Sigmoid colon (tissue), 7 donors: ENCODE data around the gene ZDHHC4. TPM values are rescaled to one million over a fixed set of nuclear protein-coding genes. Genes with fewer than 3 reads are reported as not detected.

Experiments
- DNase-seq: peaks from one replicate; pipeline ENCODE4 v3.0.0-alpha.2; 2019
- H3K27ac ChIP-seq, 4 donors: fragments of 200-600 bp; sonication (generic); one replicate each; pipeline ENCODE4 v1.5.1; 2016 to 2019; ENCODE audit warnings: mild to moderate bottlenecking in 1 of 4
- H3K27me3 ChIP-seq, 3 donors: fragments of 200-600 bp; sonication (generic); one replicate each; pipeline ENCODE4 v1.5.1; 2019; ENCODE audit warnings: mild to moderate bottlenecking in 1 of 3
- H3K36me3 ChIP-seq, 4 donors: fragments of 200-600 bp; sonication (generic); one replicate each; pipeline ENCODE4 v1.5.1; 2016 to 2019
- H3K4me1 ChIP-seq, 4 donors: fragments of 200-600 bp; sonication (generic); one replicate each; pipeline ENCODE4 v1.5.1; 2017 to 2019
- H3K4me3 ChIP-seq, 4 donors: fragments of 200-600 bp; sonication (generic); one replicate each; pipeline ENCODE4 v1.5.1; 2017 to 2019; ENCODE audit warnings: mild to moderate bottlenecking in 2 of 4, moderate library complexity in 1 of 4
- H3K9me3 ChIP-seq, 4 donors: fragments of 200-600 bp in 3 of 4; sonication (generic) in 3 of 4; one replicate each; pipeline versions ENCODE4 v1.5.1 to v1.6.1; 2013 to 2019
- CTCF ChIP-seq, 4 experiments: fragments of 450-650 bp in 3 of 4; fragments of 200-600 bp in 1 of 4; IDR thresholded peaks; one replicate each; pipeline ENCODE4 v1.5.1; 2016 to 2019; ENCODE audit warnings: antibody characterized with exemption in 4 of 4, mild to moderate bottlenecking in 3 of 4, moderate library complexity in 2 of 4
- EP300 ChIP-seq, 4 donors: sonication (generic); formaldehyde crosslinking; IDR thresholded peaks; one replicate each; pipeline ENCODE4 v1.6.1; 2017; ENCODE audit warnings: antibody characterized with exemption in 4 of 4
- POLR2A ChIP-seq, 2 donors: fragments of 450-650 bp; IDR thresholded peaks; one replicate each; pipeline ENCODE4 v1.6.1; 2016; ENCODE audit warnings: antibody characterized with exemption in 2 of 2, mild to moderate bottlenecking in 2 of 2, moderate library complexity in 2 of 2
- POLR2AphosphoS5 ChIP-seq, 4 donors: sonication (generic); formaldehyde crosslinking; IDR thresholded peaks; one replicate each; pipeline ENCODE4 v1.6.1; 2017; ENCODE audit warnings: antibody characterized with exemption in 4 of 4
- WGBS, 2 donors: extraction: QIAGEN DNeasy Blood & Tissue Kit; methylation state at CpG; one replicate each; pipeline ENCODE4 v1.1.7; 2013; 5-methylcytosine and 5-hydroxymethylcytosine counted together
- intact Hi-C: fragments of 100-400 bp; cut with DNase I; formaldehyde crosslinking; loops from one replicate; pipeline ENCODE4 v1.15.1; 2023
- polyA plus RNA-seq, 3 donors: library from polyadenylated mRNA; stranded (reverse); fragments of 200-250 nt; gene quantifications; one replicate each; pipeline ENCODE4 v1.2.3, GENCODE V29; 2013
- total RNA-seq, 4 donors: library from RNA; depleted of rRNA; stranded (reverse); fragments of >200 nt; gene quantifications; one replicate each; pipeline ENCODE4 v1.1.0, GENCODE V29; 2016
- donor health status: healthy with polysubstance abuse.
- donor health status: Bipolar disorder and iron deficiency.
- donor health status: healthy.

ZDHHC4 gene
- total and polyA plus RNA-seq, 7 donors, result 32.4 to 73.6 (median 51.0) TPM

GRCh38 chr7:6531492-6532279 lies 45.6 kb upstream of the ZDHHC4 start:
- H3K4me3 ChIP-seq, result no peak overlapping the region

GRCh38 chr7:6532516-6532915 lies 44.7 kb upstream of the ZDHHC4 start:
- TF ChIP-seq POLR2A (IDR thresholded peaks at IDR 0.05), result no peak
- no peak for TF ChIP-seq EP300 (IDR thresholded peaks at IDR 0.05)
- 50 to 69% methylated on average over 7 of the region's 7 CpGs for WGBS, 2 donors
- Histone ChIP-seq H3K36me3 (no peaks in the 10 kb centered on the region), H3K27me3 (peaks cover 22 to 80% (median 40%) of the 10 kb centered on the region in 3 donors), H3K27ac (no peak overlapping the region), H3K9me3 (no peaks in the 10 kb centered on the region), H3K4me1 (peaks cover 0 to 19% (median 15%) of the 10 kb centered on the region in 4 donors), H3K4me3 (no peak overlapping the region)
- intact Hi-C loops, result no loop called here
- DNase-seq, result no peak

More at GRCh38 chr7:6531492-6532279, 45.6 kb upstream of the ZDHHC4 start:
- peaks cover 20 to 80% (median 42%) of the 10 kb centered on the region in 3 donors for H3K27me3 ChIP-seq
- no peak for DNase-seq
- H3K36me3 ChIP-seq, result no peaks in the 10 kb centered on the region
- no peaks in the 10 kb centered on the region for H3K9me3 ChIP-seq
- no peak overlapping the region for H3K27ac ChIP-seq
- no peak for TF ChIP-seq CTCF (IDR thresholded peaks at IDR 0.05)
- no peak for TF ChIP-seq POLR2AphosphoS5 (IDR thresholded peaks at IDR 0.05)
- no peak for TF ChIP-seq EP300 (IDR thresholded peaks at IDR 0.05)
- no peak for TF ChIP-seq POLR2A (IDR thresholded peaks at IDR 0.05)
- peaks cover 0 to 19% (median 15%) of the 10 kb centered on the region in 4 donors for H3K4me1 ChIP-seq
- intact Hi-C loops, result no loop called here
- 28 to 42% methylated on average over 19 of the region's 19 CpGs for WGBS, 2 donors

GRCh38 chr7:6533893-6534495 lies 43.3 kb upstream of the ZDHHC4 start:
- TF ChIP-seq CTCF (IDR thresholded peaks at IDR 0.05), result no peak
- TF ChIP-seq POLR2AphosphoS5 (IDR thresholded peaks at IDR 0.05), result no peak
- no peak for TF ChIP-seq EP300 (IDR thresholded peaks at IDR 0.05)
- TF ChIP-seq POLR2A (IDR thresholded peaks at IDR 0.05), result no peak
- DNase-seq, result no peak
- Histone ChIP-seq H3K27ac (no peak overlapping the region), H3K4me1 (peaks cover 0 to 19% (median 15%) of the 10 kb centered on the region in 4 donors), H3K9me3 (no peaks in the 10 kb centered on the region), H3K27me3 (peaks cover 22 to 80% (median 46%) of the 10 kb centered on the region in 3 donors), H3K36me3 (no peaks in the 10 kb centered on the region), H3K4me3 (no peak overlapping the region)
- intact Hi-C loops, result no loop called here
- 27 to 51% methylated on average over 12 of the region's 12 CpGs for WGBS, 2 donors

GRCh38 chr7:6536262-6537260 lies 40.7 kb upstream of the ZDHHC4 start:
- Histone ChIP-seq H3K9me3 (no peaks in the 10 kb centered on the region), H3K36me3 (no peaks in the 10 kb centered on the region), H3K4me3 (peak overlapping the region in 3 of 4 donors; percentile 14 to 45 (median 43)), H3K27me3 (peaks cover 9 to 67% (median 38%) of the 10 kb centered on the region in 3 donors), H3K4me1 (peaks cover 0 to 12% (median 10%) of the 10 kb centered on the region in 4 donors), H3K27ac (no peak overlapping the region)
- TF ChIP-seq POLR2A (IDR thresholded peaks at IDR 0.05) (no peak), EP300 (IDR thresholded peaks at IDR 0.05) (no peak), CTCF (IDR thresholded peaks at IDR 0.05) (no peak), POLR2AphosphoS5 (IDR thresholded peaks at IDR 0.05) (no peak)
- WGBS, 2 donors, result 3% methylated on average over 56 of the region's 56 CpGs
- no peak for DNase-seq
- intact Hi-C loops, result no loop called here
